ENCODE data around the gene TCF3.

DNA sequence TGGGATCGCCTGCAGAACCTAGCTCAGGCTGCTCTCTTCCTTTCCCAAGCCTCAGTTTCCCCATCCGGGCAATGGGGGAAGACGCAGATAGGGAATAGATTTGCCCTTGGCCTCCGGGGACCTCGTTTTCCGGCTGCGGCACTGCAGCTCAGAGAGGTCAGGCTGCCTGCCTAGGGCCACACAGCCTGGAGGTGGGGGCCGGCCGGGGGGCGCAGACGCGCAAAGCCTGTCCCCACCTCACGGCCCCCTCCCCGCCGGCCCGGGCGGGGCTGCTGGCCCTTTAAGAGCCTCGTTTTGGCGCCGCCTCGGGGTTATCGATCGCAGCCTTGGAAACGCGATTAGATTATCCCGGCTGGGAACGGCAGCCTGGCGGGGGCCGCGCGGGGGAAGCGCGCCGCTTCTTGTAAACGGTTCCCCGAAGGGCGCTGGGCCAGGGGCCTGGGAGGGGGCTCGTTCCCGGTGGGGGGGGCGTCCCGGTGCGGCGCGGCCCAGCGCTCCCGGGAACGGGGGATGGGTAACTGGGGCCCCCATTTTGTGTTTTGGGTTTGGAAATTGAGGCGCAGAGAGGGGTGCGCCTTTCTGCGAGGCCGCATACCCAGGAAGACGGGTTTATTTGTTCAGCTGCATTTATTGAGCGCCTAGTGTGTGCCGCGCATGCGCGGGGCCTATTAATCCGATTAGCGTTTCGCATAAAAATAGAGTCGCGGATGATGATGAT is 23.4 kb upstream of the TCF3 start:
- TF ChIP-seq CBX5 (IDR thresholded peaks at IDR 0.05; ENCODE audit: low read depth, low read length) (no peak), RAD21 (IDR thresholded peaks at IDR 0.05 in 1 of 2, conservative IDR thresholded peaks at IDR 0.05 in 1 of 2; ENCODE audit: low read depth in 2 of 2, low read length in 2 of 2) (no peak), TEAD4 (IDR thresholded peaks at IDR 0.05; ENCODE audit: low read depth, low read length) (no peak), CEBPB (IDR thresholded peaks at IDR 0.05; ENCODE audit: low read depth, low read length) (no peak), EGR1 (IDR thresholded peaks at IDR 0.05; ENCODE audit: borderline replicate concordance, low read depth, low read length) (no peak), CTCF (IDR thresholded peaks at IDR 0.05; ENCODE audit: control extremely low read depth in 1 of 3, insufficient read depth in 1 of 3, low read depth in 1 of 3, low read length in 3 of 3) (no peak), SUZ12 (IDR thresholded peaks at IDR 0.05; ENCODE audit: low read length) (no peak), EP300 (IDR thresholded peaks at IDR 0.05; ENCODE audit: borderline replicate concordance in 1 of 2, low read depth in 2 of 2, low read length in 2 of 2) (no peak), EZH2 (IDR thresholded peaks at IDR 0.05; ENCODE audit: low read depth, low read length, severe bottlenecking) (peak; percentile 37)

All from H1 (cell line).